Bronchial epithelial cell (primary cell): ENCODE data around the gene NUP107. TPM values are rescaled to one million over a fixed set of nuclear protein-coding genes. Genes with fewer than 3 reads are reported as not detected.
"Not testable (repeated sequence)": the region's sequence is repeated elsewhere in the genome, so short reads cannot be mapped to it uniquely, and the experiment has no call there.

Source experiments
- DNase-seq: peaks from one replicate; pipeline ENCODE4 v3.0.0-alpha.2; 2010; ENCODE audit warnings: low read depth
- FAIRE-seq: peaks from 2 replicates; lab custom pipeline; 2011; peaks lifted over from hg19 to GRCh38; lab: Jason Lieb, UNC
- H3K27me3 ChIP-seq: 2 replicates; pipeline ENCODE4 v1.5.1; 2011; ENCODE audit warnings: low read length; ENCODE audit not compliant: control insufficient read depth, insufficient read depth
- H3K36me3 ChIP-seq: 2 replicates; pipeline ENCODE4 v1.5.1; 2011; ENCODE audit warnings: low read length; ENCODE audit not compliant: control insufficient read depth, insufficient read depth
- H3K4me3 ChIP-seq: 2 replicates; pipeline ENCODE4 v1.5.1; 2011; ENCODE audit warnings: mild to moderate bottlenecking, low read depth, low read length, control low read depth
- total RNA-seq: library from RNA; depleted of rRNA; stranded (reverse); fragments of >200 nt; gene quantifications from 2 replicates; pipeline ENCODE4 v1.2.1, GENCODE V29; 2014
- TF ChIP-seq, protein P1 (sequence below): IDR thresholded peaks from 2 replicates; pipeline ENCODE4 v1.5.1; 2011; ENCODE audit warnings: mild to moderate bottlenecking, moderate library complexity, low read length, control low read depth, inconsistent platforms; ENCODE audit not compliant: insufficient read depth, severe bottlenecking

The NUP107 gene
- total RNA-seq = 24.1 and 28.7 TPM in 2 replicates

DNA sequence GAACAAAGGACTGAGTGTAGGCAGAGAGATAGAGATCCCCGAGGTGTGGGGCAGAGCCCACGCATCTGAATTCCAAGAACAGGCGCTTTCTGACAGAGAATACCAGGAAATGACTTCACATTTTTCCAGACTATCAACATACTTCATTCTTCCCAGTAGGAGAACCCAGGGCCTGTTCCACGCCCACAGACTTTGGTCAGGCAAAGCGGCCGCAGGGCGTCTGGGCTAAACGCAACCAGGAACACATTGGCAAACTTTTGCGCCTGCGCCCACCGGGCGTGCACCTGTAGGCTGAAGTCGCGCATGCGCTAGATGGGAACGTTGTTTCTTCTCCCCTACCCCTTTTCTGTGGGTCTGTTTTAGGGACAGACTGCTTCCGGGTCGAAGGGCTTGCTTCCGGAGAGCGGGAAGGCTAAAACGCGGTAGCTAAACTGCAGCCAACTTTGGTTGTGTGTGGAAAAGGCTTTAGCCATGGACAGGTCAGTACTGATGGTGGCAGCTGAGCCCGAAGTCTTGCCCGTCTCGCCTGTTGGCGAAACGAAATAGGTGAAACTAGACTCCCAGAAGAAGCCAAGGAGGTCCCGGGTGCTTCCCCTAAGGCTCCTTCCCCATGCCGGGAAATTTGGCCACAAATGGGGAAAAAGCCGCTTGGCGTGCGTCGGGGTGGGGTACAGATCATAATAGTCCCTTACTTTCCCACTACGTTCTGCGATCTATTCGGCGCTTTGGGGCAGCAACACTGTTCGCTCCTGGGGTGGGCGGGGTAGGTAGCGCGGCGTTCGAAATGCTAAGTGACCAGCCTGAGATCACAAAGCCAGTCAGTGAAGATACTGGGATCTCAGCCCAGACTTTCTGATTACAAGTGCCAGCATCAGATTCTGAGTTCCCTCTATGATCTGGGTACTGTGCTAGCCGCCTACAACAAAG is at the start of gene NUP107:
TSS of gene NUP107 (plus strand) at position 384 of the 927 bp plus-strand sequence. CDS start at position 472, 88 bp downstream.
- no peaks in the 10 kb centered on the region for H3K36me3 ChIP-seq
- TF ChIP-seq, protein P1, sequence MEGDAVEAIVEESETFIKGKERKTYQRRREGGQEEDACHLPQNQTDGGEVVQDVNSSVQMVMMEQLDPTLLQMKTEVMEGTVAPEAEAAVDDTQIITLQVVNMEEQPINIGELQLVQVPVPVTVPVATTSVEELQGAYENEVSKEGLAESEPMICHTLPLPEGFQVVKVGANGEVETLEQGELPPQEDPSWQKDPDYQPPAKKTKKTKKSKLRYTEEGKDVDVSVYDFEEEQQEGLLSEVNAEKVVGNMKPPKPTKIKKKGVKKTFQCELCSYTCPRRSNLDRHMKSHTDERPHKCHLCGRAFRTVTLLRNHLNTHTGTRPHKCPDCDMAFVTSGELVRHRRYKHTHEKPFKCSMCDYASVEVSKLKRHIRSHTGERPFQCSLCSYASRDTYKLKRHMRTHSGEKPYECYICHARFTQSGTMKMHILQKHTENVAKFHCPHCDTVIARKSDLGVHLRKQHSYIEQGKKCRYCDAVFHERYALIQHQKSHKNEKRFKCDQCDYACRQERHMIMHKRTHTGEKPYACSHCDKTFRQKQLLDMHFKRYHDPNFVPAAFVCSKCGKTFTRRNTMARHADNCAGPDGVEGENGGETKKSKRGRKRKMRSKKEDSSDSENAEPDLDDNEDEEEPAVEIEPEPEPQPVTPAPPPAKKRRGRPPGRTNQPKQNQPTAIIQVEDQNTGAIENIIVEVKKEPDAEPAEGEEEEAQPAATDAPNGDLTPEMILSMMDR = peak; percentile 16
- DNase-seq (peak; percentile 98), FAIRE-seq (peak; percentile 36)
- no peaks in the 10 kb centered on the region for H3K27me3 ChIP-seq
- H3K4me3 ChIP-seq = peak within 1 kb of the TSS; percentile 67

DNA sequence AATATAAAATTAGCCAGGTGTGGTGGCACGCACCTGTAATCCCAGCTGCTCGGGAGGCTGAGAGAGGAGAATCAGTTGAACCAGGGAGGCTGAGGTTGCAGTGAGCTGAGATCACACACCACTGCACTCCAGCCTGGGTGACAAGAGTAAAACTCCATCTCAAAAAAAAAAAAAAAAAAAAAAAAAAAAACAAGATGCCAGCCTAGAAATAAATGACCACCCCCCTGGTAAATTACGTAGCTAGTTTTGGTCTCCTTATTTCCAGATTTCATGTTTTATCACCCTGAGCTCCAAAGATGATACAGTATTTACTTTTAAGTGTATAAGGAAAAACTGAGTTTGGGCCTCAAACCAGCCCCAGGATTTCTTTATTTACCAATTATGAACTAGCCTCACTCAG is 49.3 kb upstream of the NUP107 start:
- DNase-seq, FAIRE-seq, H3K36me3 ChIP-seq, H3K27me3 ChIP-seq, H3K4me3 ChIP-seq: not testable (repeated sequence)

DNA sequence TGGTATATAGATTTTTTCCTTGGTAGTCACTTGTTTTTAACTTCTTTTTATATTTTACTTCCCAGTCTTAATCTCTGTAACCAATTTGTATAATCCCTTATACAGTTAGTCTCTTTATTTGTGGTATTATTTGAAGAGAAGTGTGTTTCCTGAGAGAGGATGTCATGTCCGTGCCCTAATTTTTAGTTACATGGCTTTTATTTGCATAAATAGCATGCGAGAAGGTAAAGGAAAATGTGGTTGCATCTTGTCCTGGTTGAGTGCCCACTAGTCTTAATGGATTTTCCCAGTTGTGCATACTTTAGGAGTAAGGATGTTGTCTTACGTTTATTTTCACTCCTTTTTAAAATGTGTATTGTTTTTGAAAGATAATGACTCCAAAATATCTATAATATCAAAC is 48.6 kb upstream of the NUP107 start:
- H3K4me3 ChIP-seq = no peak overlapping the region
- DNase-seq (no peak), FAIRE-seq (no peak)
- H3K27me3 ChIP-seq = no peaks in the 10 kb centered on the region
- H3K36me3 ChIP-seq = no peaks in the 10 kb centered on the region
- TF ChIP-seq, protein P1 = no peak

DNA sequence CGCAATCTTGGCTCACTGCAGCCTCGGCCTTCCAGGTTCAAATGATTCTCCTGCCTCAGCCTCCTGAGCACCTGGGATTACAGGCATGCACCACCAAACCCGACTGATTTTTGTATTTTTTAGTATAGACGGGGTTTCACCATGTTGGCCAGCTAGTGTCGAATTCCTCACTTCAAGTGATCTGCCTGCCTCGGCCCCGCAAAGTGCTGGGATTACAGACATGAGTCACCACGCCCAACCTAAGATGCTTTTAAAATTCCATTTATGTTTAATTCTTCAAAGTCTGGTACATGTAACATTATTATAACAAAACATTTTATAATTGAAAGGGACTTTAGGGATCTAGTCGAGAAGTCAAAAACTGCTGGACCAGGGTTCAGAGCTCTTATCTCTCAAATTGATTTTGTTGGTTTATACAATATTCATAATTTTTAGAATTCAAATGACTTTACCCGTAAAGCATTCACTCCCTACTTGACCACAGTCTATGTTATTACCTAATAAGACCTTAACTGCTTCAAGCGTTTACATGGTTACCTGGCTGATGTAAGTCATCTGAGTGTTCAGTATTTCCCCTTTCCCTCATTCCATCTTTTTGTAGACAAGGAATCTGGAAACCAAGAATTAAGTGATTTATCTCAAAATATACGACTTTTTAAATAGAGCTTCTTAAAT is 47.9 kb upstream of the NUP107 start:
- DNase-seq = no peak
- TF ChIP-seq, protein P1 = no peak
- H3K4me3 ChIP-seq = no peak overlapping the region
- no peak for FAIRE-seq
- no peaks in the 10 kb centered on the region for H3K36me3 ChIP-seq
- H3K27me3 ChIP-seq = no peaks in the 10 kb centered on the region

- no peaks in the 10 kb centered on the region for H3K27me3 ChIP-seq
- H3K36me3 ChIP-seq = no peaks in the 10 kb centered on the region
- H3K4me3 ChIP-seq = no peak overlapping the region
- TF ChIP-seq, protein P1 = no peak
- FAIRE-seq (no peak), DNase-seq (no peak)
Observed at GRCh38 chr12:68639396-68639767, 47.4 kb upstream of the NUP107 start.

DNA sequence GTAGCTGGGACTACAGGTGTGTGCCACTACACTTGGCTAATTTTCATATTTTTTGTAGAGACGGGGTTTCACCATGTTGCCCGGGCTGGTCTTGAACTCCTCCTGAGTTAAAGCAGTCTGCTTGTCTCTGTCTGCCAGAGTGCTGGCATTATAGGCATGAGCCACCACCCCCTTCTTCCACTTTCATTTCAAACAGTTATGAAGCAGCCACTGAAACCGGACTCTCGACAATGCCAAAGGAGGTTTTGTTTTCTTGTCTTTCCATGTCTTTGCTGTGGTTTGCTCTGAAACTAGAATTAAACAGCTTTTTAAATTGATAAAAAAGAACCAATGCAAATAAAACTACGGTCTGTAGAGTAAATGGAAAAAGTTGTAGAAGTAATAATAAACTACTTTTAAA is 45.6 kb upstream of the NUP107 start:
- no peak overlapping the region for H3K4me3 ChIP-seq
- H3K36me3 ChIP-seq = no peaks in the 10 kb centered on the region
- no peaks in the 10 kb centered on the region for H3K27me3 ChIP-seq
- TF ChIP-seq, protein P1 = no peak
- no peak for DNase-seq
- no peak for FAIRE-seq
